Heart left ventricle (tissue), 13 donors: ENCODE results near the gene C1orf122.

Experiments
- POLR2A ChIP-seq, 2 donors: fragments of 450-650 bp; IDR thresholded peaks; one replicate each; pipeline ENCODE4 v1.6.1; 2017; ENCODE audit warnings: antibody characterized with exemption in 2 of 2, mild to moderate bottlenecking in 2 of 2, moderate library complexity in 2 of 2
- TF ChIP-seq, protein P1 (sequence below), 12 donors: fragments of 200-600 bp; sonication (generic) in 4 of 12; IDR thresholded peaks; one replicate each; pipeline versions ENCODE4 v1.5.0 to v1.8.0; 2018 to 2022; ENCODE audit warnings: antibody characterized with exemption in 12 of 12, mild to moderate bottlenecking in 5 of 12
- donor health status: ischemic (EF 13 %, LVEDD 7.1; RV severe dilation, severe dysfunction).
- donor health status: DM: no; HTN: yes; CAD: no.
- donor health status: DM: no; HTN: no; CAD: no.
- donor health status: ischemic (EF 25% LVEDD 6.9; RV normal size, moderate dysfunction).
- donor health status: ischemic (EF 25% LVEDD 5.7; RV mildly dilated, moderate dysfunction).
- donor health status: ischemic (EF 35%, LVEDD 5.7; RV mildly dilated, moderate dysfunction).
- donor health status: nonischemic (EF 11% LVEDD 7.7; RV severe dilation, severe dysfunction).
- donor health status: DM: yes; HTN: yes; CAD: no.
- donor health status: PGD.
- donor health status: ischemic (EF 29% LVEDD 5.4; RV normal size, mild dysfunction).
- donor health status: nonischemic (EF 23%, LVEDD 6.1; RV moderate dilation, normal function).

DNA sequence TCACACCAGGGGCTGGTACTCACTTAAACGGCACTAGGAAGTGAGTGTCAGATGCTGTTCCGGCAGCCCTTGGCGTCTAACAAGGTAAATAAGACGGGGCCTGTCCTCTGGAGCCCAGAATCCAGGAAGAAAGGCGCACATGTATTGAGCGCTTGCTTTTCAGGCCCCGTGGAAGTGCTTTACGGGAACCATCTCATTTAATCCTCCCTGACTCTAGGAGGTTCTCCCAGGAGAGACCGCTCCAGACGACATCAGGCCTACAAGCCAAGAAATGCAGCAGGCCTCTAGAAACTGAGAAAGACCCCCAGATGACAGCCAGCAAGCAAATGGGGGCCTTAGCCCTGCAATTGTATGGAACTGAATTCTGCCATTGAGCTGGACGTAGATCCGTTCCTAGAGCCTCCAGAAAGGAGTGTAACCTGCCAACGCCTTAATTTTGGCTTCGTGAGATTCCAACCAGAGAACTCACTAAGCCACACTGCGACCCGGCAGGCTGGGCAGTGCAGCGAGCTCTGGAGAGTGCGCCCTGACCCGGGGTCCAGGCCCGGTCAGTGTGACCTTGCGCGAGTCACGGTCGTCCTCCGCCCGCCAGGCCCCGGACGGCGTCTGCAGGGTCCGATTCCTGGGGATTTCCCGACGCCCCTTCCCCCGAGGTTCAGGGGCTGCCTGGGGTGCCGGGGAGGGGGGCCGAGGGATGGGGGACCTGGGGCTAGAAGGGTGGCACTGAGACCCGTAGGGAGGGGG, 14.5 kb upstream of the C1orf122 start:
- TF ChIP-seq, protein P1, sequence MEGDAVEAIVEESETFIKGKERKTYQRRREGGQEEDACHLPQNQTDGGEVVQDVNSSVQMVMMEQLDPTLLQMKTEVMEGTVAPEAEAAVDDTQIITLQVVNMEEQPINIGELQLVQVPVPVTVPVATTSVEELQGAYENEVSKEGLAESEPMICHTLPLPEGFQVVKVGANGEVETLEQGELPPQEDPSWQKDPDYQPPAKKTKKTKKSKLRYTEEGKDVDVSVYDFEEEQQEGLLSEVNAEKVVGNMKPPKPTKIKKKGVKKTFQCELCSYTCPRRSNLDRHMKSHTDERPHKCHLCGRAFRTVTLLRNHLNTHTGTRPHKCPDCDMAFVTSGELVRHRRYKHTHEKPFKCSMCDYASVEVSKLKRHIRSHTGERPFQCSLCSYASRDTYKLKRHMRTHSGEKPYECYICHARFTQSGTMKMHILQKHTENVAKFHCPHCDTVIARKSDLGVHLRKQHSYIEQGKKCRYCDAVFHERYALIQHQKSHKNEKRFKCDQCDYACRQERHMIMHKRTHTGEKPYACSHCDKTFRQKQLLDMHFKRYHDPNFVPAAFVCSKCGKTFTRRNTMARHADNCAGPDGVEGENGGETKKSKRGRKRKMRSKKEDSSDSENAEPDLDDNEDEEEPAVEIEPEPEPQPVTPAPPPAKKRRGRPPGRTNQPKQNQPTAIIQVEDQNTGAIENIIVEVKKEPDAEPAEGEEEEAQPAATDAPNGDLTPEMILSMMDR (IDR thresholded peaks at IDR 0.05): no peak
- no peak for TF ChIP-seq POLR2A (IDR thresholded peaks at IDR 0.05)
